Esophagus squamous epithelium (tissue), 4 donors: ENCODE data around the gene FAM20C.

Experiments
- POLR2A ChIP-seq, 4 donors: fragments of 450-650 bp; IDR thresholded peaks; one replicate each; pipeline ENCODE4 v1.6.1; 2017; ENCODE audit warnings: antibody characterized with exemption in 4 of 4, mild to moderate bottlenecking in 4 of 4, moderate library complexity in 3 of 4
- TF ChIP-seq, protein P1 (sequence below), 6 experiments: fragments of 450-650 bp in 4 of 6; fragments of 200-600 bp in 2 of 6; sonication (generic) in 2 of 6; IDR thresholded peaks; one replicate each; pipeline ENCODE4 v1.5.1; 2016 to 2019; ENCODE audit warnings: antibody characterized with exemption in 6 of 6, mild to moderate bottlenecking in 4 of 6, moderate library complexity in 4 of 6

DNA sequence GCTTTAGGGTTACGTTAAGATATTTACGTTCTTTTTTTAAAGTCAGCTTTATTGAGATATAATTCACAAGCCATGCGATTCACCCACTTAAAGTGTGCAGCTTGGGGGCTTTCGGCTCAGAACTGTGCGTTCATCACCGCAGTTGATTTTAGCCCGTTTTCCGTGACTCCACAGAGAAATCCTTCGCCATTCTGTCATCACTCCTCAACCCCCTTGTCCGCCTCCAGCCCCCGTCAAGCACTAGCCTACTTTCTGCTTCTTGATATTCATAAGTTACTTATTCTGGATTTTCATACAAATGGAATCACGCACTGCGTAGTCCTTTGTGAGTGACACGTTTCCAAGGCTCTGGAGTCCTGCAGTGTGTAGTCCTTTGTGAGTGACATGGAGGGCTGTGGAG, 20.4 kb downstream of the FAM20C start:
- TF ChIP-seq, protein P1, sequence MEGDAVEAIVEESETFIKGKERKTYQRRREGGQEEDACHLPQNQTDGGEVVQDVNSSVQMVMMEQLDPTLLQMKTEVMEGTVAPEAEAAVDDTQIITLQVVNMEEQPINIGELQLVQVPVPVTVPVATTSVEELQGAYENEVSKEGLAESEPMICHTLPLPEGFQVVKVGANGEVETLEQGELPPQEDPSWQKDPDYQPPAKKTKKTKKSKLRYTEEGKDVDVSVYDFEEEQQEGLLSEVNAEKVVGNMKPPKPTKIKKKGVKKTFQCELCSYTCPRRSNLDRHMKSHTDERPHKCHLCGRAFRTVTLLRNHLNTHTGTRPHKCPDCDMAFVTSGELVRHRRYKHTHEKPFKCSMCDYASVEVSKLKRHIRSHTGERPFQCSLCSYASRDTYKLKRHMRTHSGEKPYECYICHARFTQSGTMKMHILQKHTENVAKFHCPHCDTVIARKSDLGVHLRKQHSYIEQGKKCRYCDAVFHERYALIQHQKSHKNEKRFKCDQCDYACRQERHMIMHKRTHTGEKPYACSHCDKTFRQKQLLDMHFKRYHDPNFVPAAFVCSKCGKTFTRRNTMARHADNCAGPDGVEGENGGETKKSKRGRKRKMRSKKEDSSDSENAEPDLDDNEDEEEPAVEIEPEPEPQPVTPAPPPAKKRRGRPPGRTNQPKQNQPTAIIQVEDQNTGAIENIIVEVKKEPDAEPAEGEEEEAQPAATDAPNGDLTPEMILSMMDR (IDR thresholded peaks at IDR 0.05) = no peak
- TF ChIP-seq POLR2A (IDR thresholded peaks at IDR 0.05) = no peak
